NCI-H1694 treated with DMSO at 0.1 percent for 48 hours (cell line): ENCODE results near the gene SLC12A7.

ENCODE experiments used
- DNase-seq: peaks from one replicate; lab custom pipeline; 2025; lab: John Stamatoyannopoulos, UW

Gene SLC12A7

GRCh38 chr5:1125030-1125357 is 13.1 kb upstream of the SLC12A7 start:
- DNase-seq, result peak; percentile 36

DNA sequence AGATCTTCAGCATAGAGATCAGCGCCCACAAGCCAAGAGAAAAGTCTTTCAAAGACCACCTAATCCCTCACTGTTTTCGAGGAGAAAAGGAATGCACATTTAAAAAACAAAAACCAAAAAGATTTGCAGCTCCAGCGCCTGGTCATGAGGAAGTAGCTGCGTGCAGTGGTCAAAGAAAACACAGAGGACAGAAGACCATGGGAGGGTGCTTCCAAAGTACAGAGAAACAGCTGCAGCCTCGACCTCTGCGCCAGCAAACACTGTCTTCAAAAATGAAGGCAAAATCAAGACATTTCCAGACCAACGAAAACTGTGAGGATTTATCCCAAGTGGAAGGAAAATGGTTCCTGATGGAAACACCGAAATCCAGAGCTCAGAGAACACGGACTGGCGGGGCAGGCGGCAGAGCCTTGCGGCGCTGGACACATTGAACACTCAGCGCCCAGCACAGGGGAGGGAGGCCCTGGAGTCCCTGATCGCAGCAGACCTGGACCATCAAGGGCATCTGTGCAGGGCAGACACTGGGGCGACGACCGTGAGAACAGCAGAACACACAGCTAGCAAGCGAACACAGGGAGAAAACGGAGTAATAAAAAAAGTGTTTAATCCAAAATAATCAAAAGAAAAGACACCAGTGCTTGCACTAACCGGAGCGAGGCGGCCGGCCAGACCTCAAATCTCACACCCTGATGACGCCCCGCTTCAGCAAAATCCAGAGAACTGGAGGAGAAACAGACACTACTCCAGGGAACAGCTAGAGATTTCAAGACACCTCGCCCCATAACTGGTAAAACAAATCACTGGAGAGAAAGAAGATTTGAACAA is 12.6 kb upstream of the SLC12A7 start:
- no peak for DNase-seq

GRCh38 chr5:1123418-1124147 is 11.7 kb upstream of the SLC12A7 start:
- DNase-seq, result no peak

GRCh38 chr5:1122511-1123294 is 10.8 kb upstream of the SLC12A7 start:
- DNase-seq, result no peak

GRCh38 chr5:1121891-1122290 is 10.0 kb upstream of the SLC12A7 start:
- no peak for DNase-seq

GRCh38 chr5:1121044-1121443 is 9.2 kb upstream of the SLC12A7 start:
- DNase-seq, result no peak

GRCh38 chr5:1120236-1120999 is 8.6 kb upstream of the SLC12A7 start:
- no peak for DNase-seq

DNA sequence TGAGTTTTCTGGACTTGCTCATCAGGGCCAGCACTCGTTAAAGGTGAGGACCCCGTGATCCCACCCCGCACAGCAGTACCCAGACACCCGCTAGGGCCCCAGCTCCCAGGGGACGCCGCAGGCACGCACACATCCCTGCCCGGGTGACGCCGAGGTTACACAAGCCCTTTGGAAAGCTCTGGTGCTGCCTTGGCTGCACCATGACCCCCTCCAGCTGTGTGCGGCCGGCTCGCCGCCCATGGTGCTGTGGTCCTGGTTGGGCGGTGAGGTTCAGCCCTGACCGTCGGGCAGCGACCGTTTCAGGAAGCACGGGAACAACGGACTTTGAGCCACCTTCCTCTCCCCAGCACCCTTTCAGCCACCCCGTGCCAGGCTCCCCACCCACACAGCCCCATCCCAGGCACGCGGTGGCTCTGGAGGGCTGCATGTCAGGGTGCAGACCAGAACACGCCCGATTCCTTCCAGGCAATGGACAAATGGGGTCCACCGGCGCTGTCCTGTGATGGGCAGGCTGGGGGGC is 7.5 kb upstream of the SLC12A7 start:
- no peak for DNase-seq

GRCh38 chr5:1118738-1119137 is 6.9 kb upstream of the SLC12A7 start:
- DNase-seq, result no peak

GRCh38 chr5:1118231-1118698 is 6.4 kb upstream of the SLC12A7 start:
- DNase-seq, result peak; percentile 22

DNA sequence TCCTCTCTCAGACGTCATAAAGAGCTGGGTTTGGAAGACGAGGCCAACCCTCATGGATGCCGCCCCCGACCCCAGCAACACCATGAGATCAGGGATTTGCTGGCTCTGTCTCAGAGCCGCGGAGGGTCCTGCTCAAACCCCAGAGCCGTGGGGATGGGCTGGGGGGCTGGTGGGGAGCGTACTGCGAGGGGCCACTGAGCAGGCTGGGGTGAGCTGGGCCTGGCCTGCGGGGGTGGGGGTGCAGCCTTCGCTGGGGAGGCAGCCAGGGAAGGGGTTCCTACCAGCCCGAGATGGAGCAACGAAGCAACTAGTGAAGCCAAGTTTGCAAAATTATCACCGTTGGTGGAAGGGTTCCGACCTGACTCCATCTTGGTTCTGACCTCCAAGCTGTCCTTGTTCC is 5.1 kb upstream of the SLC12A7 start:
- DNase-seq, result no peak

DNA sequence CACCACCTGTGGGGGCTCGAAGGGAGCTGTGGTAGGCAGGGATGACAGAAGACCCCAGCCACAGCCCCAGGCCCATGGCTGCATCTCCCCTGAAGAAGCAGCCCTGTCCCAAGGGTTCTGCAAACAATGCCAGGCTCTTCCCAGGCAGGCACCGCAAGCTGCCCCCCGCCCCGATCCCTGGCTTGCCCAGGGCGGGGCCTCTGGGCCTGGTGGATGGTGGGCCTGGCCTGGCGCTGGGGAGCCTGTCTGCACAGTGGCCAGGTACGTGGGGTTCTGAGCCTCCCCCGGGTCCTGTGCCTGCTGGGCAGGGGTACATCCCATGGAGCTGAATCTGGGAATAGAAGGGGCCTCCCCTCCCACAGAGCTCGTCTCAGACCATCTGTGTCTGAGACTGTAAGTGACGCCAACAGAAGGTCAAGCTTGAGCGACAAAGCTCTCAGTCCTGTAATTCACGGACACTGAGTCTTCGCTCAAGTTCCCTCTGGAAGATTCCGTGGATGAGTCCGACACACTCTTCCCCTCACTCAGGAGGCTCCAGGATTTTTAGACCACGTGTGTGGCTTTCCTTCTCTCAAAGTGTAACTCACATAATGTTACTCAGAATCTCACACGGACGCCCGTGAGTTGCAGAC is 4.4 kb upstream of the SLC12A7 start:
- DNase-seq, result no peak

- no peak for DNase-seq
Measured at GRCh38 chr5:1115123-1115815, 3.4 kb upstream of the SLC12A7 start.

DNA sequence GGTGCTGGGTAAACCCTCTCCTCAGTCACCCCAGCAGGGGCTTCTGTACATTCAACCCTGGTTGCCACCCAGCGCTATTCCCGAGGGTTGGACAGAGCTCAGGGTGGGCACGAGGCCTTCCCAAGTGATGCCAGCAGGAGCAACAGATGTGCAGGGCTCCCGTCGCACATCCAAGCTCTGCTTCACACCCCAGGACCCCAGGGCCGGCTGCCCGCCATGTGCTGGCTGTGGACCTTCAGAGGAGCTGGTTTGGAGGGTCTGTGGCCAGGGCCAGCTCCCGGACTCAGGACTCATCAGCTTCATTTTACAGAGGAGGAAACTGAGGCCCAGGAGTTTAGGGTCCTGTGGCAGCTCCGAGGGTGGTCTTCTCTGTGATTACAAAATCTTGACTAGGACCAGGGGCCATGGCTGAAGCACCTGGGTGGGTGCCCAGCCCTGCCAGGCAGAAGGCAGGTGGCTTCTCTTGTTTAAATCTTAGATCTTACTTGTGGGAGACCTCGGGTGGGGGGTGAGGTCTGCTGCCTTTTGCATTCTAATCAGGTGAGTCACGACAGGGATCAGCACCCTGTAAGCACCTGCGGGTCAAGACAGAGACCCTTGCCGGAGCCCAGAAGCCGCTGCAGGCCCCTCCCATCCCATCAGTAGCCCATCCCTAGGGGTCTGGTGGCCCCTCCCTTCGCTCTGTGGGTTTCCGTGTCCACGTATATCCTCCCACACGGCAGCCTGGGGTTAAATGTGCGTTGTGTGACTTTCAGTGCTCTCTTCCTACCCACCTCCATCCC is 2.1 kb upstream of the SLC12A7 start:
- DNase-seq, result no peak

DNA sequence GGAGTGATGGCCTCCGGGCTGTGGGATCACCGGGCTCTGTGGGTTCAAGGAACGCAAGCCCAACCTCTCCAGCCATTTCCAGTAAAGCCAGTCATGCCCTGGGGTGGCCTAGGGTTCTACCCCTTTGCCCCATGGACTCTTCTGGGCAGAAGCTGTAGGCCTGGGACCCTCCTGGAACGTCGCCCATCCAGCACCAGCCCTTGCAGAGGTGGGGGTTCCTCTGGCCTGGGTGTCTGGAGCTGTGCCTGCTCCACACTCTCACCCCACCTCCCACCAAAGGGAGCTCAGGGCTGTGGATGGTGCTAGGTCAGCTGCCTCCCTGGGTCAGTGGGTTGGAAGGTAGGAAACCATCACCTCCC is 1.4 kb upstream of the SLC12A7 start:
- no peak for DNase-seq

GRCh38 chr5:1112596-1113331 is 901 bp upstream of the SLC12A7 start:
- DNase-seq, result no peak

DNA sequence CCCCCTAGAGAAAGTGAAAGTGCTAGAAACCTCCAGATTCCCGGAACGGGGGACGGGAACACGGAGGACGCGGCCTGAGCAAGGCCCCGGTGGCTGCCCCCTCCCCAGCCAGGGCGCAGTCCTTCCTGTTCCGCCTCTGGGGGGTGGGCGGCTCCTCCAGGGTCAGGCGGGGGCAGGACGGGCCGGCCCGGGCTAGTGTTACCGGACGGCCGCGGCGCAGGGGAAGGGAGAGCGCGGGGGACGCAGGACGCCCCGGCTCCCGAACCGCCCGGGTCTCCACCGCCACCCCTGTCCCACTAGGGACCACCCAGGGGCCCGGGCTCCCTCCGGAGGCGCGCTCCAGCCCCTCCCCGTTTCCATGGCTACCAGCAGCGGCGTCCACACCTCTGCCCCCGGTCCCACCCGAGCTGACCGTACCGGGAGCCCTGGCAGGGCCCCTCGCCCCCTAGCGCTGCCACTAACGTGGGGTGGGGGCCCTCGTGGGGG is 579 bp downstream of the SLC12A7 start:
- DNase-seq, result no peak

- no peak for DNase-seq
Measured at GRCh38 chr5:1110307-1111240, 1.3 kb downstream of the SLC12A7 start.
